GM19043 (cell line): ENCODE data around the gene OR51S1.
"Not testable (repeated sequence)": the region's sequence is repeated elsewhere in the genome, so short reads cannot be mapped to it uniquely, and the experiment has no call there.

Experiments
- ATAC-seq: cut with Tn5 transposase; IDR thresholded peaks from one replicate; pipeline ENCODE4 v1.9.1; 2021; ENCODE audit warnings: low read depth; ENCODE audit not compliant: unreplicated experiment

The OR51S1 gene

DNA sequence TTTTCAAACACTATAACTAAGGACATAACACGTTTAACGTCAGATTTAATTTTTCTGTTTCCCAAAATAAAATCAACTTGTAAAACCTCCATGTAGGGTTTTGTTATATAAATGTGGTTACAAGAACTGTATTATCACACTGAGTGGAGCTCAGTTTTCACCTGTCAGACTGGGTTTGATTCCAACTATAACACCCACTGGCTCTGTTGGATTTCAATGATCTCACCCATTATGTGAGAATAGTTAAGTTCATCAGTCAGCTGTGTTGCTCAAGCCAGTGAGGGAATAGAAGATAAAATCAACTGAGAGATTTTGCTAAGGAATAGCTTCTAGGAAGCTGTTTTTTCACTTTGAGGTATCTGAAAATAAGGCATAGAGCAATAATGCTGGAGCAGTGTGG, 39.8 kb downstream of the OR51S1 start:
- no peak for ATAC-seq

DNA sequence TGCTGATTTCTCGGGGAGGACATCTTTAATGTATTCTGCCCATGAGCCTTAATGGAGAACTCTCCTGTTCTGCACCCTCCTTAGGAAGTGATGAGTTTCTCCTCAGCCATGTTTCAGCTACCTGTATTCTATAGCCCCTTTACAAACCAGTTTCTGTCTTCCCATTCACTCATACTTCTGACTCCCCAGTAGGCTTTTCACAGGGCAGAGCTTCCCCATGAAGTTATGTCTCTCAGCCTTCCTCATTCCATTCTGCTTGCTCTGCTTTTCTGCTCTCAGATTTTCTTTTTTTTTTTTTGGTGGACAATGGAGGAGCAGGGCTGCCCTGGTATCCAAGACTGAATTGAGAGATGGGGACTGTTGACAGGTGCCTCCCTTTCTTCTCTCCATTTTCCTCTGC, 40.5 kb downstream of the OR51S1 start:
- ATAC-seq = no peak

DNA sequence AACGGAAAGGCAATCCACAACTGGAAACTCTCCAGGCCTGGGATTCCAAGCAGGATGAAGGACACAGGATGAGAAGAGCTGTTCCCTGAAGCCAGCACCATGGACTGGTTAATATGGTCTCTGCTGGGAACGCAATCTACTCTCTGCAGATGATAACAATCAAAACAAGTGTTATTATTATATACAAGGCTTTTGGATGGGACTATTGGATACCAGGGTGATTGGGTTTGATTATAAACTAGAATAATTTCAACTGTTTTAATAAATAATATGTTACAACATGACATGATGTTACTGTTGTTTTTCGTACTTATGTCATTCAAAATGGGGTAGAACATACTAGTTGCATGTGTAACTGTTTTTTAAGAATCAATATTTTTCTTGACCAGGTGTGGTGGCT, 44.7 kb downstream of the OR51S1 start, which contains the start of gene OR52R1:
Gene OR52R1 (minus strand): TSS at position 101 of the 400 bp plus-strand sequence. CDS start 0 bp downstream, at position 101.
- ATAC-seq = no peak

DNA sequence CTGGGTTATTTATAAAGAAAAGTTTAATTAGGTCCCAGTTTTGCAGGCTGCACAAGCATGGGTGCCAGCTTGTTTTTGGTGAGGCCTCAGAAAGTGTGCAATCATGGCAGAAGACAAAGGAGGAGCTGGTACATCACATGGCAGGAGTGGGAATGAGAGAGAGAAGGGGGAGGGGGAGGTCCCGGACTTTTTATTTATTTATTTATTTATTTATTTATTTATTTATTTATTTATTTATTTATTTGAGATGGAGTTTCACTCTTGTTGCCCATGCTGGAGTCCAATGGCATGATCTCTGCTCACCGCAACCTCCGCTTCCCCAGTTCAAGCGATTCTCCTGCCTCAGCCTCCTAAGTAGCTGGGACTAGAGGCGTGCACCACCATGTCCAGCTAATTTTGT, 47.7 kb downstream of the OR51S1 start:
- ATAC-seq = not testable (repeated sequence)

DNA sequence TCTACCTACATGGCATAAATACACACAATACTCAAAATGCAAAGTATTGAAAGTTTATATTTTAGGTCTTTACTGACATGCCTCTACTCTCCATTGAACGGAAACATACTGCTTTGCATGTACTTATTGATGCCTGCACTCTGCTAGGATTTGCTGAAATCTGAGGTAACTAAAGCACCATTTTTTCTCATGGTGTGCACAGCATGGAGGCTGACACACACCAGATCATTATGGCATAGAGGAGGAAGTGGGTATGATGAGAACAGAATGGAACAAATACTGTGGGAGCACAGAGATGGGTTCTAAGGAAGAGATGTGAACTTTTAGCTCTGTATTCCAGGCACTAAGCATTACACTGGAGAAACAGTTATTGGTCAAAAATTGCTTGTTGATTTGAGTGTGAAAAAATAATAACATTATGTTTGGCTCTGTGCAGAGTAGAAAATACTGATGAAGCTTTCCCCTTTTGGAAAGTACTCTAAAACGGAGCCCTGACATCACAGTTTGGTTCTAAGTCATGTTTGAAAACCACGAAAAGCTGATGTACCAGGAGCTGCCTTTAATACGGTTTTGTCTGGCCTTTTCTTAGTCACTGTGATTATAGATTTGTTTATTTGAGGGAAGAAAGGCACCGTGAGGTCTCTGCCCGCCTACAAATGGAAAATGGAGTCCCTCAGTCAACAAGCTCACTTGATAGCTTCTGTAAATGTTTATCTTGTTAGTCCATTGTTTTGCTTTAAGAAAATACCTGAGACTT, 50.4 kb downstream of the OR51S1 start:
- ATAC-seq = no peak
